HepG2 (cell line): ENCODE measurements around the gene CD36. TPM values are rescaled to one million over a fixed set of nuclear protein-coding genes. Genes with fewer than 3 reads are reported as not detected.

Source experiments
- ATAC-seq: fragments of 200-7000 bp; cut with Tn5 transposase; 3 replicates; pipeline ENCODE4 v1.9.1; 2020; ENCODE audit warnings: mild to moderate bottlenecking, moderate library complexity
- BruUV-seq: library from RNA; stranded (reverse); fragments of 400-500 nt; replicated peaks from 2 replicates; lab custom pipeline; 2021; lab: Mats Ljungman, UMichigan
- CTCF ChIA-PET: fragments of 300-600 bp; formaldehyde crosslinking; extraction: SDS; loops from one replicate; lab custom pipeline; 2021; ENCODE audit warnings: low total read pairs, inconsistent platforms, low intra/inter-chr PET ratio; lab: Yijun Ruan, JAX
- POLR2A ChIA-PET: fragments of 350-600 bp; sonication (Branson Sonifier 250); formaldehyde crosslinking; loops from one replicate; lab custom pipeline; 2020; ENCODE audit warnings: antibody characterized with exemption, inconsistent platforms; lab: Yijun Ruan, JAX
- DNase-seq: peaks from one replicate; pipeline ENCODE4 v3.0.0-alpha.2; 2015; ENCODE audit warnings: low spot score
- FAIRE-seq: peaks from 3 replicates; lab custom pipeline; 2011; peaks lifted over from hg19 to GRCh38; lab: Jason Lieb, UNC
- H2AFZ ChIP-seq: one replicate; pipeline ENCODE4 v1.6.1; 2011; ENCODE audit warnings: low read length, inconsistent platforms
- H3K27ac ChIP-seq: fragments of 300-600 bp; 3 replicates; pipeline ENCODE4 v1.8.0; 2011; ENCODE audit warnings: mixed run types, mild to moderate bottlenecking, mixed read lengths, low read length, inconsistent platforms; ENCODE audit not compliant: insufficient read depth; ENCODE audit errors: extremely low read length
- H3K27me3 ChIP-seq, 2 experiments: fragments of 200-600 bp in 1 of 2; 2 replicates in 1 of 2; 3 replicates in 1 of 2; pipeline versions ENCODE4 v1.6.0 to v1.8.0; 2011; ENCODE audit warnings: low read length in 2 of 2, mild to moderate bottlenecking in 2 of 2, moderate library complexity in 2 of 2, inconsistent platforms in 1 of 2; ENCODE audit not compliant: insufficient read depth in 2 of 2, control insufficient read depth in 1 of 2
- H3K36me3 ChIP-seq, 2 experiments: fragments of 200-600 bp in 1 of 2; replicated peaks in 1 of 2; 2 replicates in 1 of 2; 3 replicates in 1 of 2; pipeline versions ENCODE4 v1.5.1 to v1.8.0; 2011; ENCODE audit warnings: low read length in 2 of 2, inconsistent platforms in 1 of 2; ENCODE audit not compliant: insufficient read depth in 2 of 2, control insufficient read depth in 1 of 2
- H3K4me1 ChIP-seq: 2 replicates; pipeline ENCODE4 v1.5.1; 2012; ENCODE audit warnings: low read length, inconsistent platforms; ENCODE audit not compliant: insufficient read depth
- H3K4me2 ChIP-seq: 2 replicates; pipeline ENCODE4 v1.6.0; 2011; ENCODE audit warnings: low read depth, low read length, inconsistent platforms
- H3K4me3 ChIP-seq, 3 experiments: fragments of 200-600 bp in 1 of 3; sonication (generic), shearing (Covaris generic) in 1 of 3; replicated peaks in 1 of 3; 2 replicates each; pipeline ENCODE4 v1.5.1; 2011 to 2016; ENCODE audit warnings: low read length in 3 of 3, inconsistent platforms in 2 of 3, low read depth in 2 of 3, mild to moderate bottlenecking in 2 of 3, control low read depth in 1 of 3, mixed read lengths in 1 of 3; ENCODE audit not compliant: insufficient read depth in 1 of 3
- H3K79me2 ChIP-seq: one replicate; pipeline ENCODE4 v1.6.1; 2011; ENCODE audit warnings: low read length, inconsistent platforms; ENCODE audit not compliant: insufficient read depth
- H3K9ac ChIP-seq: 2 replicates; pipeline ENCODE4 v1.6.0; 2011; ENCODE audit warnings: mild to moderate bottlenecking, low read depth, low read length, inconsistent platforms; ENCODE audit not compliant: insufficient read depth
- H3K9me3 ChIP-seq: 2 replicates; pipeline ENCODE4 v1.5.1; 2012; ENCODE audit warnings: mild to moderate bottlenecking, low read length
- H4K20me1 ChIP-seq: 2 replicates; pipeline ENCODE4 v1.6.0; 2011; ENCODE audit warnings: inconsistent platforms, mild to moderate bottlenecking, low read length, moderate library complexity; ENCODE audit not compliant: insufficient read depth
- ATF2 ChIP-seq: sonication (generic); formaldehyde crosslinking; IDR thresholded peaks from 2 replicates; pipeline ENCODE4 v1.4.0; 2020; ENCODE audit warnings: missing genetic modification reagents
- CENPT ChIP-seq: sonication (generic); formaldehyde crosslinking; IDR thresholded peaks from 2 replicates; pipeline ENCODE4 v1.8.0; 2022; ENCODE audit warnings: low read depth, mild to moderate bottlenecking, moderate library complexity, missing genetic modification reagents
- CREB1 ChIP-seq, 2 experiments: fragments of 450-650 bp in 1 of 2; IDR thresholded peaks; 2 replicates each; pipeline ENCODE4 v1.6.1; 2016 to 2017; ENCODE audit warnings: control low read depth in 1 of 2, mild to moderate bottlenecking in 1 of 2, missing compliant biosample characterization in 1 of 2, missing genetic modification characterization in 1 of 2
- HINFP ChIP-seq: sonication (generic); formaldehyde crosslinking; IDR thresholded peaks from 2 replicates; pipeline ENCODE4 v1.4.0; 2020; ENCODE audit warnings: low read depth, mild to moderate bottlenecking, missing genetic modification reagents
- HOXA3 ChIP-seq: sonication (generic); formaldehyde crosslinking; IDR thresholded peaks from 2 replicates; pipeline ENCODE4 v1.5.0; 2020; ENCODE audit warnings: missing genetic modification reagents
- NFE2 ChIP-seq: sonication (generic); formaldehyde crosslinking; IDR thresholded peaks from 2 replicates; pipeline ENCODE4 v1.4.0; 2020; ENCODE audit warnings: missing genetic modification reagents
- RCOR2 ChIP-seq: IDR thresholded peaks from 2 replicates; pipeline ENCODE4 v1.6.1; 2016; ENCODE audit warnings: missing biosample characterization, missing genetic modification reagents
- SNAI1 ChIP-seq: sonication (generic); formaldehyde crosslinking; IDR thresholded peaks from 2 replicates; pipeline ENCODE4 v1.5.0; 2020; ENCODE audit warnings: mild to moderate bottlenecking, missing genetic modification reagents, borderline replicate concordance
- ZC3H13 ChIP-seq: sonication (generic); formaldehyde crosslinking; IDR thresholded peaks from 2 replicates; pipeline ENCODE4 v1.8.1; 2023; ENCODE audit warnings: mild to moderate bottlenecking, missing genetic modification reagents, moderate library complexity
- ZNF225 ChIP-seq: sonication (generic); formaldehyde crosslinking; IDR thresholded peaks from 2 replicates; pipeline ENCODE4 v1.4.0; 2020; ENCODE audit warnings: mild to moderate bottlenecking, missing genetic modification reagents
- ZNF510 ChIP-seq: sonication (generic); formaldehyde crosslinking; IDR thresholded peaks from 2 replicates; pipeline ENCODE4 v1.4.0; 2020; ENCODE audit warnings: low read depth, mild to moderate bottlenecking, missing genetic modification reagents
- ZNF775 ChIP-seq: sonication (generic); formaldehyde crosslinking; IDR thresholded peaks from 2 replicates; pipeline ENCODE4 v1.4.0; 2020; ENCODE audit warnings: missing genetic modification reagents, mild to moderate bottlenecking, moderate library complexity, borderline replicate concordance
- ZSCAN5A ChIP-seq: sonication (generic); formaldehyde crosslinking; IDR thresholded peaks from 2 replicates; pipeline ENCODE4 v1.8.0; 2022; ENCODE audit warnings: mild to moderate bottlenecking, missing genetic modification reagents, borderline replicate concordance
- WGBS: methylation state at CpG from one replicate; pipeline ENCODE4 v1.1.6; 2017; ENCODE audit warnings: low lambda C conversion rate; 5-methylcytosine and 5-hydroxymethylcytosine counted together
- in situ Hi-C: cut with HindIII; loops from 2 replicates; pipeline ENCODE4 v1.10.0; 2017; ENCODE audit warnings: low pct_unique_long_range_greater_than_20kb; ENCODE audit not compliant: extremely low pct_ligation_motif_present
- intact Hi-C: fragments of 100-400 bp; cut with micrococcal nuclease; formaldehyde crosslinking; loops from one replicate; pipeline ENCODE4 v1.10.0; 2022; ENCODE audit not compliant: unreplicated experiment
- polyA plus RNA-seq, 8 experiments: library from polyadenylated mRNA; depleted of rRNA in 3 of 8; stranded (reverse) in 7 of 8; unstranded in 1 of 8; fragments of >200 nt; fragmentation: Illumina TruSeq in 4 of 8; extraction: Trizol in 4 of 8; gene quantifications; 2 replicates each; pipeline versions ENCODE4 v1.2.1 to v1.2.3, GENCODE V29; 2011 to 2016; ENCODE audit warnings: low read depth in 4 of 8, missing spikeins in 1 of 8, mixed read lengths in 1 of 8; ENCODE audit not compliant: insufficient read depth in 1 of 8
- total RNA-seq, 5 experiments: library from RNA; depleted of rRNA; stranded (reverse); fragments of >200 nt; fragmentation: Illumina TruSeq; extraction: Trizol; gene quantifications; 2 replicates each; pipeline ENCODE4 v1.2.3, GENCODE V29; 2016; ENCODE audit warnings: low read depth in 1 of 5

CD36 gene
- total and polyA plus RNA-seq, 2 of the 13 experiments (the other 11 are each of a cell fraction or from before 2014, with no cell fraction given) = 2.8 to 4.8 TPM

DNA sequence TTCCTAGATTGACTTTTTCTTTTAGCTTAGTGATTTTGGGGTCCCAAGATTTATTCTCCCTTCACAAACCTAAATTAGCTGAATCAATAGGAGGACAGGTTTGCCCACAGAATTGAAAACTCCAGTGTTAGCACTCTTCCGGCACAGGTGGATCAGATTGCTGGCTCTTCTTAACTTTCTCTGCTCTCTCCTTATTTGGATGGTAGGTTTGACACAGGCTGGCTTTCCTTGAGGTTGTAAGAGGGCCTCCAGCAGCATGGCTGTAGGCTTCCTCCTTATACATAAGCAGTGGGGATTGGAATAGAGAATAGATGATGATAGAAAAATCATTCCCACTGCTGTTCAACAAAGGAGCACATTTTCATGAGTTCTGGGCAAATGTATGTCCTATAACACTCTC lies 9.4 kb upstream of the CD36 start (continued):
- TF ChIP-seq NFE2 (CRISPR knock-in tag) (no peak), ZNF225 (CRISPR knock-in tag) (no peak), HOXA3 (no peak), RCOR2 (CRISPR knock-in tag) (no peak), CENPT (CRISPR knock-in tag) (no peak)

GRCh38 chr7:80630608-80631405 lies 7.6 kb upstream of the CD36 start:
- POLR2A ChIA-PET = no interaction called here
- no peak overlapping the region for H2AFZ ChIP-seq

More at GRCh38 chr7:80630608-80631405, 7.6 kb upstream of the CD36 start:
- no peaks in the 10 kb centered on the region for H4K20me1 ChIP-seq
- H3K4me2 ChIP-seq = peak overlapping the region; percentile 38
- no peak for TF ChIP-seq ZNF510 (CRISPR knock-in tag)
- TF ChIP-seq CREB1 (IDR thresholded peaks at IDR 0.05) = no peak
- 0 out of 2 replicates have a peak, but pooled peaks have one; percentile 19 for TF ChIP-seq CREB1 (CRISPR knock-in tag; IDR thresholded peaks at IDR 0.05)
- no peak for TF ChIP-seq ATF2 (CRISPR knock-in tag)
- TF ChIP-seq SNAI1 (CRISPR knock-in tag) = no peak
- no peak for TF ChIP-seq ZNF775 (CRISPR knock-in tag)
- TF ChIP-seq ZC3H13 (CRISPR knock-in tag) = no peak
- TF ChIP-seq HINFP (CRISPR knock-in tag) = no peak
- TF ChIP-seq ZSCAN5A = peak; percentile 34; the same call in 1 of the 2 replicates
- 13% methylated on average over 7 of the region's 7 CpGs for WGBS
- no peak overlapping the region for H3K9ac ChIP-seq
- intact Hi-C loops = no loop called here
- peak; percentile 86 for ATAC-seq
- peak overlapping the region in 2 of 3 experiments; percentile 14 to 20; a peak in 3 of 6 replicates for H3K4me3 ChIP-seq
- BruUV-seq = no TSS peak
- in situ Hi-C loops = no loop called here
- peaks cover 40% of the 10 kb centered on the region for H3K4me1 ChIP-seq
- H3K27ac ChIP-seq = peak overlapping the region; percentile 42
- H3K9me3 ChIP-seq = no peaks in the 10 kb centered on the region
- FAIRE-seq = no peak
- CTCF ChIA-PET = no interaction called here
- no peaks in the 10 kb centered on the region for H3K36me3 ChIP-seq
- H3K79me2 ChIP-seq = no peaks in the 10 kb centered on the region
- peak; percentile 26 for DNase-seq
- no peaks in the 10 kb centered on the region for H3K27me3 ChIP-seq
